Activated gamma-delta T cell treated with Interleukin-2 at 50 U/mL for 16 hours (primary cell): ENCODE measurements around the gene LOXL1.
A peak's percentile ranks its signal among the peaks of the same experiment; 100 is the strongest.

ENCODE experiments used
- DNase-seq: peaks from one replicate; pipeline ENCODE4 v3.0.0-alpha.2; 2020

The LOXL1 gene

GRCh38 chr15:73941449-73941848 lies 15.2 kb downstream of the LOXL1 start:
- no peak for DNase-seq

GRCh38 chr15:73941871-73942635 lies 15.8 kb downstream of the LOXL1 start:
- DNase-seq: peak; percentile 39

- no peak for DNase-seq
These were observed 16.5 kb downstream of the LOXL1 start for GRCh38 chr15:73942751-73943270.

GRCh38 chr15:73944161-73945129 lies 18.2 kb downstream of the LOXL1 start:
- no peak for DNase-seq

- no peak for DNase-seq
These were observed 18.9 kb downstream of the LOXL1 start for GRCh38 chr15:73945130-73945508.

- no peak for DNase-seq
These were observed 19.9 kb downstream of the LOXL1 start for GRCh38 chr15:73946046-73946721.

GRCh38 chr15:73946795-73947370 lies 20.6 kb downstream of the LOXL1 start:
- no peak for DNase-seq

GRCh38 chr15:73947651-73948050 lies 21.4 kb downstream of the LOXL1 start:
- no peak for DNase-seq

- DNase-seq: no peak
These were observed 22.1 kb downstream of the LOXL1 start for GRCh38 chr15:73948396-73948795.

- DNase-seq: no peak
These were observed 22.7 kb downstream of the LOXL1 start for GRCh38 chr15:73948982-73949381.

GRCh38 chr15:73949496-73949895 lies 23.2 kb downstream of the LOXL1 start:
- no peak for DNase-seq

- no peak for DNase-seq
These were observed 24.2 kb downstream of the LOXL1 start for GRCh38 chr15:73950479-73950830.

GRCh38 chr15:73950831-73951561 lies 24.7 kb downstream of the LOXL1 start:
- DNase-seq: peak; percentile 76

- DNase-seq: no peak
These were observed 25.3 kb downstream of the LOXL1 start for GRCh38 chr15:73951601-73952000.

GRCh38 chr15:73952171-73952912 lies 26.1 kb downstream of the LOXL1 start:
- no peak for DNase-seq

- DNase-seq: no peak
These were observed 26.9 kb downstream of the LOXL1 start for GRCh38 chr15:73952913-73953750.

- no peak for DNase-seq
These were observed 28.2 kb downstream of the LOXL1 start for GRCh38 chr15:73954188-73955145.

- DNase-seq: no peak
These were observed 29.1 kb downstream of the LOXL1 start for GRCh38 chr15:73955326-73955725.
